H1 (cell line): Measurements from ENCODE around the gene CALHM3. TPM values are rescaled to one million over a fixed set of nuclear protein-coding genes. Genes with fewer than 3 reads are reported as not detected.

Experiments used
- CTCF ChIA-PET: fragments of 300-600 bp; sonication (Branson Sonifier 250); formaldehyde crosslinking; loops from one replicate; lab custom pipeline; 2021; ENCODE audit not compliant: partially characterized antibody; lab: Charles Lee
- POLR2A ChIA-PET: fragments of 300-600 bp; sonication (Branson Sonifier 250); formaldehyde crosslinking; loops from one replicate; lab custom pipeline; 2021; ENCODE audit warnings: inconsistent platforms; ENCODE audit not compliant: partially characterized antibody; lab: Charles Lee
- DNase-seq, 2 experiments: peaks; one replicate each; pipeline versions ENCODE4 v3.0.0 to v3.0.0-alpha.2; 2010 to 2022; ENCODE audit warnings: low spot score in 2 of 2, low read depth in 1 of 2, mixed read lengths in 1 of 2
- FAIRE-seq: peaks from 2 replicates; lab custom pipeline; 2011; peaks lifted over from hg19 to GRCh38; lab: Jason Lieb, UNC
- H2AFZ ChIP-seq: 2 replicates; pipeline ENCODE4 v1.8.1; 2012; ENCODE audit warnings: low read length, inconsistent platforms
- H2AK5ac ChIP-seq: 2 replicates; pipeline ENCODE4 v1.6.1; 2013; ENCODE audit warnings: low read depth, low read length
- H2BK120ac ChIP-seq: replicated peaks from 2 replicates; pipeline ENCODE3; 2013; ENCODE audit warnings: low read depth, low read length, inconsistent platforms
- H2BK12ac ChIP-seq: 2 replicates; pipeline ENCODE4 v1.6.1; 2013; ENCODE audit warnings: low read depth, low read length
- H2BK15ac ChIP-seq: 2 replicates; pipeline ENCODE4 v1.6.1; 2013; ENCODE audit warnings: low read length
- H2BK20ac ChIP-seq: 2 replicates; pipeline ENCODE4 v1.6.1; 2013; ENCODE audit warnings: low read length
- H2BK5ac ChIP-seq: 2 replicates; pipeline ENCODE4 v1.6.1; 2013; ENCODE audit warnings: low read depth, low read length
- H3K14ac ChIP-seq: 2 replicates; pipeline ENCODE4 v1.6.1; 2013; ENCODE audit warnings: inconsistent platforms; ENCODE audit not compliant: insufficient read length
- H3K18ac ChIP-seq: 2 replicates; pipeline ENCODE4 v1.6.1; 2013; ENCODE audit warnings: low read length; ENCODE audit errors: extremely low read depth
- H3K23ac ChIP-seq: 2 replicates; pipeline ENCODE4 v1.6.1; 2013; ENCODE audit warnings: inconsistent platforms; ENCODE audit not compliant: insufficient read length
- H3K23me2 ChIP-seq: 2 replicates; pipeline ENCODE4 v1.6.1; 2013; ENCODE audit warnings: low read depth, low read length
- H3K27ac ChIP-seq: 2 replicates; pipeline ENCODE4 v1.6.1; 2011; ENCODE audit warnings: low read depth, low read length, inconsistent platforms
- H3K27me3 ChIP-seq, 4 experiments: replicated peaks in 1 of 4; 1 replicate in 1 of 4; 2 replicates in 3 of 4; pipeline versions ENCODE4 v1.6.1 to v1.8.1; 2011 to 2013; ENCODE audit warnings: low read length in 3 of 4, mild to moderate bottlenecking in 3 of 4, inconsistent platforms in 2 of 4, mixed read lengths in 2 of 4, moderate library complexity in 1 of 4; ENCODE audit not compliant: control insufficient read depth in 3 of 4, insufficient read depth in 3 of 4; ENCODE audit errors: extremely low read depth in 1 of 4
- H3K36me3 ChIP-seq, 4 experiments: 2 replicates each; pipeline versions ENCODE4 v1.6.1 to v1.8.1; 2011 to 2013; ENCODE audit warnings: mild to moderate bottlenecking in 4 of 4, low read length in 3 of 4, moderate library complexity in 2 of 4, control low read depth in 1 of 4, inconsistent platforms in 1 of 4; ENCODE audit not compliant: insufficient read depth in 4 of 4, control insufficient read depth in 2 of 4
- H3K4ac ChIP-seq: replicated peaks from 2 replicates; pipeline ENCODE3; 2013; ENCODE audit warnings: low read length, low read depth, mixed read lengths, inconsistent platforms; ENCODE audit not compliant: insufficient read length
- H3K4me1 ChIP-seq, 4 experiments: replicated peaks in 1 of 4; 1 replicate in 1 of 4; 2 replicates in 3 of 4; pipeline versions ENCODE4 v1.6.1 to v1.8.1; 2011 to 2013; ENCODE audit warnings: low read length in 3 of 4, inconsistent platforms in 2 of 4, mixed read lengths in 1 of 4; ENCODE audit not compliant: insufficient read depth in 4 of 4, control insufficient read depth in 3 of 4
- H3K4me2 ChIP-seq, 2 experiments: 2 replicates each; pipeline versions ENCODE4 v1.6.1 to v1.8.1; 2011 to 2013; ENCODE audit warnings: low read depth in 2 of 2, low read length in 2 of 2, control low read depth in 1 of 2, inconsistent platforms in 1 of 2, mild to moderate bottlenecking in 1 of 2; ENCODE audit not compliant: insufficient read depth in 1 of 2
- H3K4me3 ChIP-seq, 4 experiments: fragments of 200-600, 300-600 bp in 1 of 4; sonication (generic), shearing (Covaris generic), sonication (Bioruptor Twin) in 1 of 4; 2 replicates each; pipeline versions ENCODE4 v1.5.1 to v1.8.1; 2011 to 2016; ENCODE audit warnings: low read length in 4 of 4, low read depth in 3 of 4, control low read depth in 2 of 4, inconsistent platforms in 2 of 4, mild to moderate bottlenecking in 2 of 4, mixed read lengths in 1 of 4, moderate library complexity in 1 of 4; ENCODE audit not compliant: insufficient read depth in 2 of 4; ENCODE audit errors: extremely low read depth in 1 of 4
- H3K56ac ChIP-seq: replicated peaks from 2 replicates; pipeline ENCODE3; 2013; ENCODE audit warnings: low read depth, mild to moderate bottlenecking, mixed read lengths, low read length, inconsistent platforms; ENCODE audit not compliant: insufficient read length
- H3K79me1 ChIP-seq: 2 replicates; pipeline ENCODE4 v1.6.1; 2013; ENCODE audit warnings: low read depth, low read length, control low read depth
- H3K79me2 ChIP-seq, 2 experiments: 2 replicates each; pipeline versions ENCODE4 v1.6.1 to v1.8.1; 2012 to 2013; ENCODE audit warnings: low read length in 2 of 2, mild to moderate bottlenecking in 2 of 2, inconsistent platforms in 1 of 2; ENCODE audit not compliant: insufficient read depth in 2 of 2, control insufficient read depth in 1 of 2
- H3K9ac ChIP-seq, 4 experiments: replicated peaks in 1 of 4; 1 replicate in 1 of 4; 2 replicates in 3 of 4; pipeline versions ENCODE4 v1.6.1 to v1.8.1; 2011 to 2013; ENCODE audit warnings: low read depth in 3 of 4, low read length in 3 of 4, control low read depth in 2 of 4, mild to moderate bottlenecking in 2 of 4, moderate library complexity in 2 of 4, inconsistent platforms in 1 of 4; ENCODE audit errors: extremely low read depth in 1 of 4
- H3K9me3 ChIP-seq, 2 experiments: 2 replicates each; pipeline versions ENCODE4 v1.6.1 to v1.8.1; 2012 to 2013; ENCODE audit warnings: mild to moderate bottlenecking in 2 of 2, moderate library complexity in 2 of 2, control low read depth in 1 of 2, inconsistent platforms in 1 of 2, low read depth in 1 of 2, low read length in 1 of 2, mixed read lengths in 1 of 2; ENCODE audit not compliant: insufficient read depth in 2 of 2
- H4K20me1 ChIP-seq, 2 experiments: replicated peaks in 1 of 2; 2 replicates each; pipeline versions ENCODE3 to v1.8.1; 2011 to 2013; ENCODE audit warnings: inconsistent platforms in 2 of 2, low read length in 2 of 2, mild to moderate bottlenecking in 1 of 2; ENCODE audit not compliant: insufficient read depth in 2 of 2, control insufficient read depth in 1 of 2
- H4K5ac ChIP-seq: 2 replicates; pipeline ENCODE4 v1.6.1; 2013; ENCODE audit warnings: low read length, low read depth, mixed read lengths, inconsistent platforms; ENCODE audit not compliant: insufficient read length
- H4K8ac ChIP-seq: 2 replicates; pipeline ENCODE4 v1.8.0; 2013; ENCODE audit warnings: mild to moderate bottlenecking, moderate library complexity, low read length, inconsistent platforms; ENCODE audit not compliant: insufficient read depth; ENCODE audit errors: extremely low read depth
- H4K91ac ChIP-seq: replicated peaks from 2 replicates; pipeline ENCODE3; 2013; ENCODE audit warnings: low read length, mixed read lengths, inconsistent platforms; ENCODE audit not compliant: insufficient read length
- EZH2 ChIP-seq: fragments of 200-600 bp; sonication (generic); IDR thresholded peaks from 2 replicates; pipeline ENCODE4 v1.7.1; 2012; ENCODE audit warnings: low read depth, mild to moderate bottlenecking, moderate library complexity, low read length, inconsistent platforms; ENCODE audit not compliant: severe bottlenecking
- WGBS, 2 experiments: shearing (Covaris generic) in 1 of 2; methylation state at CpG; one replicate each; pipeline versions ENCODE4 v1.1.6 to v1.1.7; 2013 to 2015; ENCODE audit warnings: low lambda C conversion rate in 2 of 2, mixed read lengths in 2 of 2, inconsistent platforms in 1 of 2, low coverage in 1 of 2, missing lambda C conversion rate in 1 of 2; ENCODE audit not compliant: insufficient replicate concordance in 2 of 2, insufficient coverage in 1 of 2, insufficient read length in 1 of 2; ENCODE audit errors: extremely low coverage in 1 of 2, missing lambda C conversion rate in 1 of 2; 5-methylcytosine and 5-hydroxymethylcytosine counted together
- polyA plus RNA-seq, 7 experiments: library from polyadenylated mRNA; depleted of rRNA in 3 of 7; stranded (reverse) in 5 of 7; unstranded in 2 of 7; fragments of >200 nt in 5 of 7; fragments of 200-250 nt in 2 of 7; gene quantifications; 1 replicate in 5 of 7; 2 replicates in 1 of 7; 4 replicates in 1 of 7; pipeline versions ENCODE4 v1.2.1 to v1.2.3, GENCODE V29; 2011 to 2013; ENCODE audit warnings: missing spikeins in 2 of 7, mixed read lengths in 2 of 7
- total RNA-seq: library from RNA; stranded (reverse); fragmentation: NEBNext Ultra II Directional; extraction: Animal tissue kit (Norgen Biotek cat#: 25700); gene quantifications from 2 replicates; pipeline ENCODE4 v1.2.1, GENCODE V29; 2021

The CALHM3 gene
- total and polyA plus RNA-seq, 2 of the 8 experiments (the other 6 are each of a cell fraction or from before 2014, with no cell fraction given) = 0.17 to 0.60 TPM

- no peaks in the 10 kb centered on the region for H3K27me3 ChIP-seq
- H4K8ac ChIP-seq = no peak overlapping the region
- no peaks in the 10 kb centered on the region for H3K4me1 ChIP-seq
- no peak overlapping the region for H3K27ac ChIP-seq
- no peak overlapping the region for H3K4me2 ChIP-seq
- H2AK5ac ChIP-seq = no peak overlapping the region
- no peak overlapping the region for H2BK15ac ChIP-seq
- H3K18ac ChIP-seq = no peak overlapping the region
- no peak overlapping the region for H2BK12ac ChIP-seq
- no peak for TF ChIP-seq EZH2
- TF ChIP-seq, all 59 proteins: peak for 0
- no peak overlapping the region for H4K91ac ChIP-seq
- H3K79me2 ChIP-seq = no peaks in the 10 kb centered on the region
- H2BK5ac ChIP-seq = no peak overlapping the region
- H3K4me3 ChIP-seq = no peak overlapping the region
- no peak for DNase-seq
- 92% methylated on average over 8 of the region's 8 CpGs; no CpG with 5 or more reads in 1 of the 2 experiments for WGBS, 2 experiments
- H3K23ac ChIP-seq = no peak overlapping the region
- no peak overlapping the region for H3K56ac ChIP-seq
- POLR2A ChIA-PET = interaction anchor here (1.1 to 2.3 kb wide), 3 partner anchors 10 to 35 kb away, joined by 3 to 7 read pairs (median 4); partner anchors contain the start of gene CALHM2
- H3K79me1 ChIP-seq = no peaks in the 10 kb centered on the region; the same call in 1 of the 2 replicates
- peaks cover 0 to 8% of the 10 kb centered on the region in 2 experiments for H4K20me1 ChIP-seq
- no peaks in the 10 kb centered on the region for H3K9me3 ChIP-seq
- H3K23me2 ChIP-seq = no peaks in the 10 kb centered on the region
- CTCF ChIA-PET = interaction anchor here (0.6 to 4.3 kb wide), 5 partner anchors 18 to 123 kb away, joined by 3 to 21 read pairs (median 5); no protein-coding TSS in a partner anchor
- no peak overlapping the region for H2BK20ac ChIP-seq
- H4K5ac ChIP-seq = no peak overlapping the region
- no peak for FAIRE-seq
- H3K4ac ChIP-seq = no peak overlapping the region
- H2AFZ ChIP-seq = no peak overlapping the region
- H3K36me3 ChIP-seq = peaks cover 41 to 92% (median 84%) of the 10 kb centered on the region in 4 experiments
- no peak overlapping the region for H3K9ac ChIP-seq
- H3K14ac ChIP-seq = no peak overlapping the region
- no peak overlapping the region for H2BK120ac ChIP-seq
Observed at GRCh38 chr10:103441611-103442010, 37.4 kb downstream of the CALHM3 start.
